GM12865 (cell line): ENCODE results near the gene ATP1A2.

Source experiments
- DNase-seq: peaks from one replicate; pipeline ENCODE4 v3.0.0; 2010; ENCODE audit warnings: low read depth
- H3K4me3 ChIP-seq: 2 replicates; pipeline ENCODE4 v1.5.1; 2011; ENCODE audit warnings: mild to moderate bottlenecking, low read depth, low read length, control low read depth
- TF ChIP-seq, protein P1 (sequence below): IDR thresholded peaks from 2 replicates; pipeline ENCODE4 v1.5.1; 2011; ENCODE audit warnings: low read length, control low read depth, low read depth, inconsistent platforms; ENCODE audit not compliant: insufficient read depth; ENCODE audit errors: missing control alignments

The ATP1A2 gene

DNA sequence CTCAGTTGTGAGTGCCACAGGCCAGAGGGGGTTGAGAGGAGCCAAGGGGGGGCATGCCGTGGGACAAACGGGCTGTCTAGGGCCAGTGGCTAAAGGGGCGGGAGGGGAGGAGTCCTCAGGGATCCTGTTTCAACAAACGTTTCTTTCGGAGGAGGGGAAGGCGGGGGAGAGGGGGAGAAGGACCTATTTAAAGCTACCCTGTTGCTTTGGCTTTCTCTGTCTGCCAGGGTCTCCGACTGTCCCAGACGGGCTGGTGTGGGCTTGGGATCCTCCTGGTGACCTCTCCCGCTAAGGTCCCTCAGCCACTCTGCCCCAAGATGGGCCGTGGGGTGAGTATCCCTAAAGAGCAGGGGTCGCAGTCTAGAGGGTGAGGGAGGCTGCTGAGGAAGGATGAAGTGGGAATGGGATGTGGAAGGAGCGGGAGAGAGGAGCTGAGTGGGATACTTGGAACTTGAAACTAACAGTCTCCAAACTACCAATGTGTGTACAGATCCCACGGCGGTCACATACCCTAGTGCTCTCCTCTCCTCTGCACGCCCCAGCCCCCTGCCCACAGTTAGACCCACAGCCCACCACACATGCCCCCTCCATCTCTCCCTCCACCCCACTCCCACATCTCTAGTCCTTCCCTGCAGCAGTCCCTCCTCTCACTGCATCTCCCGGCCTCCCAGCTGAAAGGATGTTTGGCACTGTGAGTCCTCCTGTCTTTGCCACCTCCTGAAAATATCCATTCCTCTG lies at the start of gene ATP1A2:
Gene ATP1A2, plus strand, starts transcription at position 215 of the 738 bp plus-strand sequence. Its CDS starts 103 bp downstream, at position 318.
- no peak for DNase-seq
- TF ChIP-seq, protein P1, sequence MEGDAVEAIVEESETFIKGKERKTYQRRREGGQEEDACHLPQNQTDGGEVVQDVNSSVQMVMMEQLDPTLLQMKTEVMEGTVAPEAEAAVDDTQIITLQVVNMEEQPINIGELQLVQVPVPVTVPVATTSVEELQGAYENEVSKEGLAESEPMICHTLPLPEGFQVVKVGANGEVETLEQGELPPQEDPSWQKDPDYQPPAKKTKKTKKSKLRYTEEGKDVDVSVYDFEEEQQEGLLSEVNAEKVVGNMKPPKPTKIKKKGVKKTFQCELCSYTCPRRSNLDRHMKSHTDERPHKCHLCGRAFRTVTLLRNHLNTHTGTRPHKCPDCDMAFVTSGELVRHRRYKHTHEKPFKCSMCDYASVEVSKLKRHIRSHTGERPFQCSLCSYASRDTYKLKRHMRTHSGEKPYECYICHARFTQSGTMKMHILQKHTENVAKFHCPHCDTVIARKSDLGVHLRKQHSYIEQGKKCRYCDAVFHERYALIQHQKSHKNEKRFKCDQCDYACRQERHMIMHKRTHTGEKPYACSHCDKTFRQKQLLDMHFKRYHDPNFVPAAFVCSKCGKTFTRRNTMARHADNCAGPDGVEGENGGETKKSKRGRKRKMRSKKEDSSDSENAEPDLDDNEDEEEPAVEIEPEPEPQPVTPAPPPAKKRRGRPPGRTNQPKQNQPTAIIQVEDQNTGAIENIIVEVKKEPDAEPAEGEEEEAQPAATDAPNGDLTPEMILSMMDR, result no peak
- H3K4me3 ChIP-seq, result no peak within 1 kb of the TSS

DNA sequence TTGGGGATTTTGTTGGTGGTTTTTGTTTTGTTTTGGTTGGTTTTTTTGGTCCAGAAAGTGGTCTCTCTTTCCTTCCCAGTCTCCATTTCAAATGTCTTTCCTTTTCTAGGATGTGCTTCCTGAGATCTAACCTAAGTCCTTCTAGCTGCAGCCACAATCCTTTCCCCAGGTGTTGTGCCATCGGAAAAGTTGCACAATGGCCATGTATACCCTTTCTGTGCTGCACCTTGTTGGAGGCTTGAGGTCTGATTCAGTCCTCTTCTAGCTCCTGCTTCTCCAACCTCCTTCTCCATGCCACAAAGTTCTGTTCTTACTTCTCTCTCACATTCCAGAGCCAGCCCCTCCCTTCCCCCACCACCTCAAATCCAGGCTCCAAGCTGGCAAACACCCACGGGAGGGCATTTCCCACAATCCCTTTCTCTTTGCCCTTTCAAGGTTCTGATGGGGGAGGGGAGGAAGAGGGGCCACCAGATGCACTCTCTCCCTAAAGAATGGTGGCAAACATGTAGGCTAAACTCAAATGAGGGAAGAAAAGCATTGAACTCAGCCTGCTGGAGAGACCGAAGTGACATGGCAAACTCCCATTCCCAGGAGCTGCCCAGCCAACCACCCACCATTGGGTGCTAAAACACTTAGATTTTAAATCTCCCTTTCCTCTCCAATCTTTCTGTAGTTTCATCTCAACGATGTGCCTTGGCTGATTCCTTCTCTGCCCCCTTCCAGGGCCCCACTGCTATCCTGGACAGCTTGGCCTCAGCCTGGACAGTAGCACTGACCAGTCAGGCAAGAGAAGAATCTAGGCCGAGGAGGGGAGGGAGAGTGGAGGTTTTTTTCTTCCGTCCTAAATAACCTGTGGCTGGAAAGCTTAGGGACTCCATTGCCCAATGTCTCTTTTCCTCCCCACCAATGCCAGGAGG lies 48.5 kb upstream of the ATP1A2 start:
- no peak for DNase-seq
- H3K4me3 ChIP-seq, result no peak overlapping the region
- TF ChIP-seq, protein P1, result no peak

DNA sequence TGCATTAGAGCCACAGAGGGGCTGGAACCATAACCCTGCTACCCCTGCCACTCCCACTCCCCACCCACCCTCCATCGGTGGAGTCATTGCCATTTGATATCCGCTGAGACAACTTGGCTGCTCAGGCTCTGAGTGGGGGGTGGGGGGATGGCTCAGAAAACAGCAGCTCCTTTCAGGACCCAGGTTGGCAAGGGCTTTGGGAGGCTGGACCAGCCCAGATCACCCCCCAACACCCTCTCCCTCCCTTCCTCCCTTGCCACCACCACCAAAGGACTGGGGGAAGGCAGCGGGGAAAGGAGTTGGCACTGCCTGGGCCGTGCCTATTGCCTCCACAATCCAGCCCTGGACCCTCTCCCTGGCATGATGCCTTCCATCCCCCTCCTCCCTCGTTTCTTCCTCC lies 47.3 kb upstream of the ATP1A2 start:
- TF ChIP-seq, protein P1, result no peak
- no peak overlapping the region for H3K4me3 ChIP-seq
- no peak for DNase-seq

DNA sequence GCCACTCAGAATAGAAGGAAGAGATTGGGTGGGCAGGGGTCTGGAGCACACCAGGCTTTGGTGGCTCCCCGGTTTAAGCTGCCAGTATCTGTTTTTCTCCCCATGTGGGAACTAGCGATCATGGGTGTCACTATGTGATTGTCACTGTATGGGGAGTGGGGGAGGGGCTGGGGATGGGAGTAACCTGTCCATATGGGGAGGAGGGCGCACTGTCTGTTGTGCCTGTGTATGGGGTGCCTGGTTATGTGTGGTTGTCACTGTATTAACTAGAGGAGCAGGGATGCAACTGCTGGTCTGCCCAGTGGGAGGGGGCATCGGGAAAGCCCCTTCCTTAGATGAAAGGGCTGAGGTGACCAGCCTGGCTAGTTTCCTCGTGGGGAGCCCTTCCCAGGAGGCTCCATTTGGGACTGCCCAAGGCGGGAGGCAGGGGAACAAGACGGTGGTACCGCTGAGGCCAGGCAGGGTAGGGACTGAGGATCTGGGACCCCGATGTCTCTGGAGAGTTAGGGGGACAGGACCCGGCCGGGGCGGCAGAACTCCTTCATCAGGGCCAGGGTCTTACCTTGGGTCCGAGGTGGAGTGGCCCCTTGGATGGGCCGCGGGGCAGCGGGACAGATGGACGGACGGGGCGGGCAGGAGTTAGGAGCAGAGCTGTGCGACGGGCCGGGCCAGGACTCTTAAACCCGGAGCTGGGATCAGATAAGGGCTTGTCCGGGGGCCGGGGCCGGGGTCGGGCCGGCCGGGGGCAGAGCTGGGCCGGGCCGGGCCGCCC lies 45.9 kb upstream of the ATP1A2 start, which contains the start of gene KCNJ10:
Gene KCNJ10, minus strand, starts transcription at position 701 of the 772 bp plus-strand sequence. CDS start 27,628 bp downstream, outside the sequence.
- TF ChIP-seq, protein P1, result no peak
- DNase-seq, result no peak
- peak within 1 kb of the TSS; percentile 46 for H3K4me3 ChIP-seq

DNA sequence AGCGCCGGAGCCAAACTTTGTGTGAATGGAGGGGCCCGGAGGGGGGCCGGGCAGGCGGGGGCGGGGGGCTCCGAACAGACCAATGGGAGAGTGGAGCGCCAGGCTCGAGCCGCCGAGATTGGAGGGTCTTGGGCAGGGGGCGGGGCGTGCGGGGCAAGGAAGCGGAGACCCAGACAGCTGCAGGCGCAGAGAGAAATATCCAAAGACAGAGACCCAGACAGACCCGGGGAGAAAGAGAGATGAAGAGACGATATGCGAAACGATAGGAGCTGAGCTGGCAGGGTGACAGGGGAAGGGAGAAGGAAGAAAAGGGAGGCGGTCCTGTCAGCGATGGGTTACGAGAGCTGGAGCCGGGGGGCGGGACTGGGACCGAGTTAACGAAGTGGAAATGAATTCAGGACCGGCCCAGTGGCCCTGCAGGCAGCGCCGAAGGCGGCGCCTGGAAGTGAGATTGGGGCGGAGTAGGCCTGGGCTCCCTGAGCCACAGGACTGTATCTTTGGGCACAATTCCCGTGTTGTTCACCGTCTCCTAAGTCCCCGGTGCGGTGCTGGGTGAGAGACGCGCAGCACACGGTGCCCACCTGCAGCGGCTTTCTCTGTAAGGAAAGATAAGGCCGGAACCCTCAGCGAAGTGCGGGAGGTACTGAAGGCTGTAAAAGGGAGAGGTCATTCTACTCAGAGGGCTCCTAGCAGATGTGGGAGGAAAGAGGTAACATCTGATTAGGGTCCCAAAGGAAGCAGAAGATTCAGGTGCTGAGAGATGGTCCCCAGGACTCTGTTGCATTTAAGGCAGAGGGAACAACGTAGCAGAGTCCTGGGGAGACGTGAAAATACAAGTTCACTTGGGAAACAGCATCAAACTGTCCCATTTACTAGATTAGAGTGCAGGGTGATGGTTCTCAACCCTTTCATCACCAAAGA lies 45.1 kb upstream of the ATP1A2 start:
- peak overlapping the region; percentile 46 for H3K4me3 ChIP-seq
- TF ChIP-seq, protein P1, result no peak
- DNase-seq, result peak; percentile 53
